Common myeloid progenitor, CD34-positive (primary cell): ENCODE data around the gene ADAMTS14.
A peak's percentile ranks its signal among the peaks of the same experiment; 100 is the strongest.

Experiments used
- CTCF ChIA-PET: fragments of 350-600 bp; sonication (Branson Sonifier 250); formaldehyde crosslinking; loops from one replicate; lab custom pipeline; 2021; ENCODE audit warnings: antibody characterized with exemption; lab: Charles Lee
- POLR2A ChIA-PET: fragments of 350-600 bp; sonication (Branson Sonifier 250); formaldehyde crosslinking; loops from one replicate; lab custom pipeline; 2021; ENCODE audit warnings: antibody characterized with exemption; lab: Charles Lee
- DNase-seq, 3 donors: peaks; one replicate each; pipeline versions ENCODE4 v3.0.0 to v3.0.0-alpha.2; 2013
- H3K27ac ChIP-seq, 2 experiments: 1 replicate in 1 of 2; 2 replicates in 1 of 2; pipeline ENCODE4 v1.7.0; 2013; ENCODE audit warnings: inconsistent platforms in 2 of 2, low read length in 2 of 2, mild to moderate bottlenecking in 2 of 2, low read depth in 1 of 2, moderate library complexity in 1 of 2; ENCODE audit not compliant: severe bottlenecking in 2 of 2, insufficient read depth in 1 of 2, poor library complexity in 1 of 2
- H3K27me3 ChIP-seq, 5 experiments: replicated peaks in 2 of 5; 1 replicate in 3 of 5; 2 replicates in 2 of 5; pipeline versions ENCODE4 v1.6.1 to v1.7.0; 2013; ENCODE audit warnings: low read length in 4 of 5, mild to moderate bottlenecking in 2 of 5, moderate library complexity in 2 of 5, inconsistent platforms in 1 of 5; ENCODE audit not compliant: insufficient read depth in 5 of 5, control insufficient read depth in 4 of 5
- H3K36me3 ChIP-seq, 4 experiments: 1 replicate in 2 of 4; 2 replicates in 2 of 4; pipeline versions ENCODE4 v1.6.1 to v1.7.0; 2013; ENCODE audit warnings: low read length in 3 of 4, control low read depth in 1 of 4, mild to moderate bottlenecking in 1 of 4; ENCODE audit not compliant: control insufficient read depth in 4 of 4, insufficient read depth in 4 of 4
- H3K4me1 ChIP-seq, 4 experiments: 1 replicate in 3 of 4; 2 replicates in 1 of 4; pipeline versions ENCODE4 v1.6.1 to v1.7.1; 2013; ENCODE audit warnings: low read length in 3 of 4, mild to moderate bottlenecking in 3 of 4, control low read depth in 1 of 4, inconsistent platforms in 1 of 4, moderate library complexity in 1 of 4; ENCODE audit not compliant: control insufficient read depth in 4 of 4, insufficient read depth in 4 of 4; ENCODE audit errors: control extremely low read depth in 1 of 4
- H3K4me3 ChIP-seq, 7 experiments: 1 replicate in 4 of 7; 2 replicates in 3 of 7; pipeline versions ENCODE4 v1.5.1 to v1.7.0; 2013; ENCODE audit warnings: mild to moderate bottlenecking in 7 of 7, low read length in 6 of 7, moderate library complexity in 6 of 7, inconsistent platforms in 2 of 7, low read depth in 2 of 7, control low read depth in 1 of 7; ENCODE audit not compliant: insufficient read depth in 4 of 7, control insufficient read depth in 1 of 7; ENCODE audit errors: extremely low read depth in 1 of 7
- H3K9me3 ChIP-seq, 5 experiments: 1 replicate in 4 of 5; 2 replicates in 1 of 5; pipeline versions ENCODE4 v1.6.1 to v1.7.1; 2013; ENCODE audit warnings: low read length in 4 of 5, mild to moderate bottlenecking in 2 of 5, inconsistent platforms in 1 of 5, low read depth in 1 of 5, moderate library complexity in 1 of 5; ENCODE audit not compliant: control insufficient read depth in 4 of 5, insufficient read depth in 2 of 5; ENCODE audit errors: control extremely low read depth in 1 of 5
- WGBS: methylation state at CpG from one replicate; pipeline ENCODE4 v1.1.5; 2013; ENCODE audit not compliant: insufficient coverage; 5-methylcytosine and 5-hydroxymethylcytosine counted together

Gene ADAMTS14

GRCh38 chr10:70743879-70744278 lies 71.6 kb downstream of the ADAMTS14 start:
- CTCF ChIA-PET: interaction anchor here (1.0 to 1.8 kb wide), 2 partner anchors 183 to 282 kb away, joined by 3 to 4 read pairs; no protein-coding TSS in a partner anchor
- H3K27me3 ChIP-seq: no peaks in the 10 kb centered on the region
- no peak overlapping the region for H3K4me3 ChIP-seq
- WGBS: 97% methylated on average over 11 of the region's 13 CpGs
- peak overlapping the region in 1 of 2 experiments; percentile 36 for H3K27ac ChIP-seq
- peaks cover 0 to 54% (median 24%) of the 10 kb centered on the region in 4 experiments for H3K4me1 ChIP-seq
- H3K9me3 ChIP-seq: no peaks in the 10 kb centered on the region
- POLR2A ChIA-PET: no interaction called here
- no peak for DNase-seq
- no peaks in the 10 kb centered on the region for H3K36me3 ChIP-seq

GRCh38 chr10:70744617-70745143 lies 72.4 kb downstream of the ADAMTS14 start:
- WGBS: 15% methylated on average over 3 of the region's 6 CpGs
- POLR2A ChIA-PET: interaction anchor here (0.6 kb wide), 1 partner anchor 629 kb away, joined by 3 read pairs; no protein-coding TSS in a partner anchor
- CTCF ChIA-PET: interaction anchor here (1.1 to 1.5 kb wide), 5 partner anchors 9 to 194 kb away, joined by 3 to 5 read pairs (median 4); no protein-coding TSS in a partner anchor

DNA sequence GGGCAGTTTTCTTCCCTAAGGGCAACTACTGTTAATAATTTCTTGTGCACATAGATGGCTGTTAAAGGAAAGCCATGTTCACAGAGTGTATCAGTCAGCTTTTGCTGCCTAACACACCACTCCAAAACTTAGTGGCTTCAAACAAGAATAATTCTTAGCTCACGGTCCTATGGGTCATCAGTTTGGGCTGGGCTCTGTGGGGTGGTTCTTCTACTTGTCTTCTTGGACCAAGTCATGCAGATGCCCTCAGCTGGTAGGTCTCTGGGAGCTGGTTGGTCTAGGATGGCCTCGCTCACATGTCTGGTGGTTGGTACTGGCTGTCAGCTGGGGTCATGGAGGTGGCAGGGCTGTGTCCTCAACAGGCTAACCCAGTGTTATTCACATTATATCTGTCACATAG lies 73.2 kb downstream of the ADAMTS14 start:
- no peaks in the 10 kb centered on the region for H3K27me3 ChIP-seq
- DNase-seq: no peak
- H3K4me1 ChIP-seq: peaks cover 0 to 51% (median 24%) of the 10 kb centered on the region in 4 experiments
- no peaks in the 10 kb centered on the region for H3K9me3 ChIP-seq
- ChIA-PET CTCF (interaction anchor here (0.6 to 1.5 kb wide), 7 partner anchors 8 to 195 kb away, joined by 3 to 5 read pairs (median 3); no protein-coding TSS in a partner anchor), POLR2A (interaction anchor here (0.6 kb wide), 1 partner anchor 37 kb away, joined by 3 read pairs; no protein-coding TSS in a partner anchor)
- no peaks in the 10 kb centered on the region for H3K36me3 ChIP-seq
- WGBS: 90% methylated on average over 2 of the region's 2 CpGs
- no peak overlapping the region for H3K27ac ChIP-seq
- H3K4me3 ChIP-seq: no peak overlapping the region

More at GRCh38 chr10:70744617-70745143, 72.4 kb downstream of the ADAMTS14 start:
- Histone ChIP-seq H3K4me1 (peaks cover 0 to 54% (median 24%) of the 10 kb centered on the region in 4 experiments), H3K9me3 (no peaks in the 10 kb centered on the region), H3K36me3 (no peaks in the 10 kb centered on the region), H3K27ac (peak overlapping the region in 1 of 2 experiments; percentile 36), H3K4me3 (no peak overlapping the region), H3K27me3 (no peaks in the 10 kb centered on the region)
- peak in 1 of 3 donors; percentile 10 for DNase-seq

DNA sequence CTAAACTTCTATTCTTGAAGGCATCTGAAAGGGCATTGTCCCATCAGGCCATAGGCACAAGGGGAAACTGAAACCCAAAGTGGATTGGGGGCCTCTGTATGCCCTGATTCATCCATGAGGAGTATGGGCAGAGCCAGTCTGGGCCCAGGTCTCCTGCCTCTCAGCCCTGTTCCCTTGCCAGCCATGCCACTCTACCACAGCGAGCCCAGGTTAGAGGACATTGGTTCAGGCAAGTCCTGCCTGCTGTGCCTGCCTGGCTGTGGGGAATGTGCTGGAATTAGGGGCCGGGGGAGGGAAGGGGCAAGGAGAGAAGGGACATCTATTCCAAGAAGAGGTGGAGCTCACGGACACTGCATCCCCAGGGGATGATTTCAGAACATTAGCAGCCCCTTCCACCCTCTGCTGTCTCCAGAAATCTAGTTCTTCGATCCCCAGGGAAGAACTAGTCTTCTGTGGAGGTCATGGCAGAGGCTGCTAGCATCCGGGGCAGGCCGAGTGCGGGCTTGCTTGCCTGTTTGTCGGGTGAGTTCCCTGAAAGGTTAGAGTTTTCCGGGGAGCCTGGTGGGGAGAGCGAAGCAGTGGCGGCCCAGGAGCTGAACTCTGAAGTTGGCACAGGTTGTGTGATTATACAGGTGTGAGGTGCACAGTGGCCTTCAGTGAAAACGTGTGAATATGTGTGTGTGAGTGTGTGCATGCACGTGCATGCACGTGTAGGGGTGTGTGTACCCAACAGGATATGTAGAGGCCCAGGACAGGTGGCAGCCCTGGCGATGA lies 75.1 kb downstream of the ADAMTS14 start:
- Histone ChIP-seq H3K4me3 (no peak overlapping the region), H3K9me3 (no peaks in the 10 kb centered on the region), H3K4me1 (peaks cover 0 to 34% (median 16%) of the 10 kb centered on the region in 4 experiments), H3K27ac (no peak overlapping the region), H3K27me3 (no peaks in the 10 kb centered on the region), H3K36me3 (no peaks in the 10 kb centered on the region)
- ChIA-PET CTCF (interaction anchor here (1.4 kb wide), 1 partner anchor 11 kb away, joined by 3 read pairs; no protein-coding TSS in a partner anchor), POLR2A (no interaction called here)
- WGBS: 92% methylated on average over 13 of the region's 15 CpGs
- DNase-seq: no peak

DNA sequence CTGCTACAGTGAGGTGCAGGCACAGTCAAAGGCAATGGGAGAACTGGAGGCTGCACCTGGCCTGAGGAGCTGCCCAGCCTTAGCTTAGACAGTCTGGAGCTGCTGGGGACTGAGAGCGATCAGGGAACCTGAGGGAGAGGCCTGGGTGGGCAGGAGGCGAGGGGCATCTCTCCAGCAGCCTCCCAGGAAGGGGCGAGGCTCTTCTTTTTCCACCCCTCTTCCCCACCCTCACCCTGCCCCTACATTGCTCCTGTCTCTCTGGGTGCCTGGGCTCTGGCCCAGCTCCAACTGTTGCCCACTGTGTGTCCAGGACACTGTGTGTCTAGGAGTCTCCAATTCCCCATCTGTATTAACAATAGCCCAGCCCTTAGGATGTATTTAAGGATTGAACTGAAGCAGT lies 76.0 kb downstream of the ADAMTS14 start:
- 95% methylated on average over 3 of the region's 3 CpGs for WGBS
- ChIA-PET CTCF (interaction anchor here (1.1 to 1.4 kb wide), 2 partner anchors 11 to 189 kb away, joined by 3 to 5 read pairs; no protein-coding TSS in a partner anchor), POLR2A (no interaction called here)
- Histone ChIP-seq H3K9me3 (no peaks in the 10 kb centered on the region), H3K27ac (no peak overlapping the region), H3K27me3 (no peaks in the 10 kb centered on the region), H3K36me3 (no peaks in the 10 kb centered on the region), H3K4me1 (peaks cover 0 to 24% (median 7%) of the 10 kb centered on the region in 4 experiments), H3K4me3 (no peak overlapping the region)
- DNase-seq: no peak

- no peak overlapping the region for H3K4me3 ChIP-seq
- ChIA-PET POLR2A (no interaction called here), CTCF (interaction anchor here (1.1 to 1.4 kb wide), 2 partner anchors 10 to 190 kb away, joined by 3 to 5 read pairs; no protein-coding TSS in a partner anchor)
- H3K9me3 ChIP-seq: no peaks in the 10 kb centered on the region
- H3K4me1 ChIP-seq: peaks cover 0 to 18% (median 6%) of the 10 kb centered on the region in 4 experiments
- no peaks in the 10 kb centered on the region for H3K36me3 ChIP-seq
- no peak for DNase-seq
- H3K27ac ChIP-seq: no peak overlapping the region
- H3K27me3 ChIP-seq: no peaks in the 10 kb centered on the region
- WGBS: over 99% methylated on average over 9 of the region's 10 CpGs
These were observed 76.7 kb downstream of the ADAMTS14 start for GRCh38 chr10:70748801-70749573.
